Raji (cell line): ENCODE results near the gene IFI30.

ENCODE experiments used
- POLR2A ChIP-seq: IDR thresholded peaks from 2 replicates; pipeline ENCODE4 v1.6.1; 2011; ENCODE audit warnings: low read depth, low read length, control low read depth; ENCODE audit not compliant: insufficient read depth

The IFI30 gene

DNA sequence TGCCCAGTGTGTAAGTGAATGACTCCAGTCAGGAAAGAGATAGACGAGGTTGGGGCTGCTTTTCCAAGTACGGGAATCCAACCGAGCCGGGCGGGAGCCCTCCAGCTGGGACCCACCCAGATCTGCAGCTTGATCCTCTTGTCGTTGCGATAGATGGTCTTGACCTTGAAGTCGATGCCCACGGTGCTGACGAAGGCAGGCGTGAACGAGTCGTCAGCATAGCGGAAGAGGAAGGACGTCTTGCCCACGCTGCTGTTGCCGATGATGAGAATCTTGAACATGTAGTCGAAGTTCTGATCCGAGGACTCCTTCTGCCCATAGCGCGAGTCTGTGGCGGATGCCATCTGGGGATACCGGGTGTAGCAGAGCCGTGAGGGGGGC is 28.8 kb downstream of the IFI30 start:
- no peak for TF ChIP-seq POLR2A

DNA sequence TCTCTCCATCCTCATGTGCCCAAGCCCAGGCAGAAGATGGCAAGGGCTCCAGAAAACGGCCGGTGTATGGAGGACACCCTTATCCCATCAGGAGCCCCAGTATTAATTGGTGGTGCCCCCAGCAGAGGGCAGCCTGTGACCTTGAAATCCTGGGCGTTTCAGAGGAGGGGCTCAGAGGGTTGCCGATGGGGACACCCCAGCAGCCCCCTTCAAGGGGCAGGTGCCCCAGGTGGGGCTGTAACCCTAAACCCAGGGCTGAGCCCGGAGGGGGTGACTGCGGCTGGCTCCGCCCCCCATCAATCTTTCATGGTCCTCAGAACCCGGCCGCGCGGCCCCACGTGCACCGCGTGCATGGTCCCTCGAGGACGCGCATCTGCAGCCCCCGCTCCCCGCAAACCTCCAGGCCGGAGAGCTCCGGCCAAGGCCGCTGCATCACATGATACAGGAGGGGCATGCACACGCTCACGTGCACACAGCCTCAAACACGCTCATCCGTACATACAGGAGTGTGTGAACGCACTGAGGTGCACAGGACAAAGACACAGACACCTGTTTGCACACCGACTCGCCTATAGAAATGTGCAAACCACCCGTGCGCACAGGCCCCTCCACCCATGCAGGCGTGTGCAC is 29.3 kb downstream of the IFI30 start:
- no peak for TF ChIP-seq POLR2A

DNA sequence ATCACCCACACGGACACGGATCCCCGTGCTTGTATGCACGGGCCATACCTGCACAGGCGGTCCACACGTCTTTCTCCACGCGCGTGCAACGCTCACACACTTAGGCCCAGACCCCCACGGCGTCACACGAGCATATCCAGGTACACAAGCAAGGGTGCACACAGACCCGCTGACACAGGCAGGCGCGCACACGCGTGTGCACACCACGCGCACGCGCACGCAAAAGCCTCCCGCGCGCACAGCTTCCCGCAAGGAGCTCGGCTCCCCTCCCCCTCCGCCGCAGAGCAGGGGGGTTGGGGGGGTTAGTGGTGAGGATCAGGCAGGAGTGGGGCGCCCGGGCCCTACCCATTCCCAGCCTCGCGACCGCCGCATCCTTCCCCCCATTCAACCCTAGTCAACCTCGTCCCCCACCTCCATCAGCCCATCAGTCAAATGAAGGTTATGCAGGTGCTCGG is 29.8 kb downstream of the IFI30 start:
- no peak for TF ChIP-seq POLR2A

DNA sequence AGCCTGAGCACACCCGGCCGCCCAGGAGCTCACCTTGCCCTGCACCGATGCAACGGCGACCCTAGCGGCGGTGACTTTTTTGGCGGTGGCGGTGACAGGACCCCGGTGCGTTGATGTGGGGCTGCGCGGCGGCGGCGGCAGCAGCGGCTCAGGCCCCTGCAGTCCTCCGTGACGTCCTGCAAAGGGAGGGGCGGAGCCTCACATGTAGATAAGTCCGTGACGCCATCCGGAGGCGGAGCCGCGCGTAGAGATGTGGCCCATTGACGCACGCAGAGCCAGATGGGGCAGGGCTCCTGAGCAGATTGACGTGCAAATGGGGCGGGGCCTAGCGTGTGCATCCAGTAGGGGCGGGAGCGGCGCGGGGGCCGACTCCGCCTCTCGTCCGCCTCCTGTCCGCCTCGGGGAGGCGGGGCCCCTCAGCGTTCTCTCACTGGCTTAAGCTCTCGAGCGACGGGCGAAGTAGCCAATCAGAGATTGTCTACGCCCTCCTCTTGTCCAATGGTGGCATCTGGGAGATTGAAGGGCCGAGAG is 30.3 kb downstream of the IFI30 start, which contains the start of gene RAB3A:
TSS of gene RAB3A (minus strand) at position 180 of the 531 bp plus-strand sequence. CDS start 1,302 bp downstream, outside the sequence.
- TF ChIP-seq POLR2A, result peak; percentile 71

DNA sequence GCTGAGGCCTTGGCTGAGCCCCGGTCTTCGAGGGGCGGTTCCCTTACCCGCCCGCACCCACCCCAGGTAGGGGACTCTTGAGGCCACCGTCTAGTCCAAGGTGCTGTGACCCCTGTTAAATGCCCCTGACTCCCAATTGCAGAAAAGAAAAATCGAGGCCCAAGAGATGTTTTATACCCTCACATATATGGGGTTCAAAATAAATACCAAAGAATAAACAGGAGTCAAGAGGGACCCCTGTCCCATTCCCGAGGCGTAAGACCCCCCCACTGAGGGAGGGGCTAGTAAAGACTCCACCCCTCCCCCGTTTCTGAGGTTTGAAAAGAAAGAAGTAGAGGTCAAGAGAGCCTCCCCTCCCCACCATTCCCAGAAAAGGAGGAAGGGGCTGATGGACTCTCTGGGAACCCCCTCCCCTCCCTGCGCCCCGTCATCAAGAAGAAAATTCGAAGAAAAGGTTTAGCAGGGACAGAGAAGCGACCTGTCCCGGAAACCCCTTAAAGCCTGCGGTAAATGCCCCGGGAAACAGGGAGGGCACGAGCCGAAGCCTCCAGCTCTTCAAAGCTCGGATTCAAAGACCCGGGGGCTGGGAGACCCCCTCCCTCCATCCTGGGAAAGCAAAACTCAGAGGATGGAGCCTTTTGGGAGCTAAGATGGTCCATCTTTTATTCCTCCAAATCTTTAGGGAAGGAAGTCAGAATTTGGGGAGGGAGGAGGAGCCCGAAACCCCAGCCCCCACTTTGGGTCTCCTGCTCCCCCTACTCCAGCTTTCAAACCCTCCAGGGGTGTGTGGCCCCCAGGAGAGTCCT is 31.0 kb downstream of the IFI30 start:
- TF ChIP-seq POLR2A, result peak; percentile 54; the same call in 1 of the 2 replicates

DNA sequence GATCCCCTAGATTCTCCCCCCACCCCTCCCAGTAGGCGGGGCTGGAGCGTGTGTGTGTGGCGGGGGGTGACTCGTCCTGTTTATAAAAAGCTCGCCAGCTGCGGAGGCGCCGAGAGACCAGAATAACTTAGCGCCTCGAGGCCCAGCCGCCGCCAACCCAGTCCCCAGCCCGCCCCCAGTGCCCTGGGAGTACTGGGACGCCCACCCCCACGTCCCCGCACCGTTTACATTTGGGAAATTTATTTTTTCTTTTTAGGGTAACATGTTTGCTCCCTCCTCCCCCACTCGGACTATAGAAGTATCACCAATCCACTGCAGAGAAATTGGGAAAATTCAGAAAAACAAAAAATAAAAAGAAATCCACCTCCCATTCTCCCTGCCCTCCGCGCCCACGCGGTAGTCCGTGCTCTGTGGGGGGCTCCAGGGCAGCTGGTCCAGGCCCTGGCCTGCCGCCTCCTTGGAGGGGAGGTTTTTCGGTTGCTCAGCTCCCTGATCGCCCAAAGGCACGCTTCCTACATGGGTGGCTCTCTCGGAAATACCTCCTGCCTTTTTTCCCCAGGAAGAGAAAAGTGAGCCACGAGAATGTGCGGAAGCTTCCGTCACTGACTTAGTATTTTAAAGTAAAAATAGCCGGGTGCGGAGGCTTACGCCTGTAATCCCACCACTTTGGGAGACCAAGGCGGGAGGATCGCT is 31.7 kb downstream of the IFI30 start:
- TF ChIP-seq POLR2A, result no peak

DNA sequence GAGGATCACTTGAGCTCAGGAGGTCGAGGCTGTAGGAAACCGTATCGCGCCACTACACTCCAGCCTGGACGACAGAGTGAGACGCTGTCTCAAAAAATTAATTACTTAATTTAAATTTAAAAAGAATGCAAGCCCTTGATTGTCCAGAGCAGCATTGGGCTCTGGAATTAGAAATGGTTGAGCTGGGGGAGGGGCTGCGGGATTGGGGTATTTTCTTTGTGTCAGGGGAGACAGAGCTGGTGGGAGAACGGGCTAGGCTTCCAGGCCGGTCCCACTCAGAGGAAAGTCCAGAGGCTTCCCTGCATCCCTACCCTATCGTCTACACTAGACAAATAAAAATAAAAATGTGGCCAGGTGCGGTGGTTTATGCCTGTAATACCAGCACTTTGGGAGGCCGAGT is 32.4 kb downstream of the IFI30 start:
- TF ChIP-seq POLR2A, result no peak

DNA sequence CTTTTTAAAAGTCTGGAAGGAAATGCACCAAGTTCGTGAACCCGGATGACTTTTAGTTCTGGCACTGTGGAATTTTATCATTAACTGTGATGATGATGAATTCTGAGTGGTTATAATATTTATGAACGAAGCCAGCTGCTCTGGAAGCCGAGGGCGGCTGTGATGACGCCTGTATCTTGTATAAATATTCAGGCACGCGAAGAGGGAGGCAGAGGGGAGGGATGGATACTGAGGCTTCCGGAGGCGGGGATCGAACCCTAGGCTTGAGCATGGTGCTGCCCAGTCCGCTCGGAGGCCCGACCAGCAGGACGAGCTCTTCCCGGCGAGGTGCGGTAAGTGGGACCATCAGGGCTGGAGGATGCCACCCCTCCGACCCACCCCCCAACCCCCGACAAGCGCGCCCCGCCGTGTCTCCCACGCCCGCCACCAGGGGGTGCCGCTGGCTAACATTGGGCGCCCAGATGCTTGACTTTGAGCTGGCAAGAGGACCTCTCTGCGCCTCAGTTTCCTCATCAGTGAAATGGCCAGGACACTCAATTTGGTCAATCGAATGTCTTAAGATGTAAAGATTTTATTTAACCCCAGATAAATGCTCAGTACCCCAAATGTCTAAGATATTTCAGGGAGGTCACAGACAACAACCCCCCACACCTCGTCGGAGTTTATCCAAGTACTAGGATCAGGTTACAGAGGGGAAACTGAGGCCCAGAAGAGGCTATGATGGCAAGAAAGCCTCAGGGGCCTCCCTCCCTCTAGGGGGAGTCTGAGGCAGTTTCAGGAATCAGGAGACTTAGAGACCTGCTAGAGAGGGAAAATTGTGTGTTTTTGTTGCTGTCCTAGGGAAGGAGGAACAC is 34.7 kb downstream of the IFI30 start:
- 0 out of 2 replicates have a peak, but pooled peaks have one; percentile 10 for TF ChIP-seq POLR2A

DNA sequence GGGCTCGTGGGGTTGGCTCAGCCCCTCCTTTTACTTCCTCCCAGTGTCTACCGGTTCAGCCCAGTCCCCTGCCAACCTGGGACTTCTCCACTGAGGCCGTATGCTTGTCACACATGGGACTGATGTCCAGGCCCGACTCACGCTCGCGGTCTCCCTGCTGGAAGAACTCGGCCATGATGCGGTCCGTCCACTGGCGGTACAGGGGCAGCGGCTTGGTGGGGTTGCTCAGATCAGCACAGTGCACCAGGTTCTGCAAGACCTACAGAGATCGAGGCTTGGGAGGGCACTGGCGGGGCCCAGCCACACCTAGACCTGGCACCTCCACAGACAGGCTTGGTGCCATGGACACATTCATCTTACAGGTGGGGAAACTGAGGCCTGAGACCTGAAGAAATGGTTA is 38.1 kb downstream of the IFI30 start:
- TF ChIP-seq POLR2A, result no peak

DNA sequence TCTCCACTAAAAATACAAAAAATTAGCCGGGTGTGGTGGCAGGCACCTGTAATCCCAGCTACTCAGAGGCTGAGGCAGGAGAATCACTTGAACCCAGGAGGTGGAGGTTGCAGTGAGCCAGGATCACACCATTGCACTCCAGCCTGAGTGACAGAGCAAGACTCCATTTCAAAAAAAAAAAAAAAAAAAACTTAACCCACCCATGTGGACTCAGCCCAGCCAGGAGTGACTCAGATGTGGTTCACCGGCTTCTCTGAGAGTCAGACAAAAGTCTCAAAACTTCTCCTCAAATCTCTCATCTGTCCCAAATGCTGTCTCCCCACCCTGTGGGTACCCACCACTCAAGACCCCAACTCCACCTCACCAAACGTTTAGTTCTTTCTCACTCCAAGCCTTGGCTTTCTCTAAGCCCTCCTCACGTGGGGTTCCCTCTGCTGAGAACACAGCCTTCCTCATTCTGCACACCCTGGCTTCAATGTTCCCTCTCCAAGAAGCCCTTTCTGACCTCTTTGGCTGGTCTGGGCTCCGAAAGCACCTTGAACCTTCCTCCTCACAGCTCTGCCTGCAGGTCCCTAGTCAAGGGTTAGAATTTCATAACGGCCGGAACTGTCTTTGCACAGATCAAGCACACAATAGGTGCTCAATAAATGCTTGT is 41.3 kb downstream of the IFI30 start:
- TF ChIP-seq POLR2A, result no peak

DNA sequence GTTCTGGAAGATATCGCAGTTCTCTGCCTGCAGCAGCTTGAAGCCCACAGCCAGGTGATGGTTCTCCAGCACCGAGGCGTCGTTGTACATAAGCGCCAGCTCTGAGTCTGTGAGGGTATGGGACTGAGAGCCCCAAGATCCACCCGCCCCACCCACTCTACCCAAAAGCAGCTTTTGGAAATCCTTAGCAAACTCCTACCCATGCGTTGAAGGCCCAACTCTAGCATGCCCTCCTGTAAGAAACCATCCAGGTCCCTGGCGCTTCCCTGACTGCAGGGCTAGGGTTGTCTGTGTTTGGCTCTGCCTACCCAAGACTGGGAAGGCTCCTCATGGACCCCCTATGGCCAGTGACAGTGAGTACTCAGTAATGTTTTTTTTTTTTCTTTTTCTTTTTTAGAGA is 43.2 kb downstream of the IFI30 start:
- TF ChIP-seq POLR2A, result no peak

DNA sequence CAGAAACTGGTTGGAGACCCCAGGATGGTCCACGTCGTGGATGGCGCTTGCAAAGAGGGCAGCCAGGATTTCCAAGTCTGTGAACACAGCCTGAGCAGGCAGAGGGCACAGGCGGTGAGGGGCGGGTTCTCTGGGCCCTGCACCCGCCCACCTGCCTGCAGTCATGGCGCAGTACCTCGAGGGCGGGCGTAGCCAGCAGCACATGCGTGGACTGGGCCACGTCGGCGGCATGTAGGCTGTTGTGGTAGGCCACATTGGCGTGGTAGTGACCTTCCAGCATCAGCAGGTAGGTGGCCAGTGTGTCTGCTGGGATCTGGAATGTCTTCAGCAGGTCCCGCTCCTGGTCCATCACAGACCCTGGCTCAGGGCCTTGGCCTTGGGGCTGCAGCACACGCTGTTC is 44.5 kb downstream of the IFI30 start:
- TF ChIP-seq POLR2A, result no peak

DNA sequence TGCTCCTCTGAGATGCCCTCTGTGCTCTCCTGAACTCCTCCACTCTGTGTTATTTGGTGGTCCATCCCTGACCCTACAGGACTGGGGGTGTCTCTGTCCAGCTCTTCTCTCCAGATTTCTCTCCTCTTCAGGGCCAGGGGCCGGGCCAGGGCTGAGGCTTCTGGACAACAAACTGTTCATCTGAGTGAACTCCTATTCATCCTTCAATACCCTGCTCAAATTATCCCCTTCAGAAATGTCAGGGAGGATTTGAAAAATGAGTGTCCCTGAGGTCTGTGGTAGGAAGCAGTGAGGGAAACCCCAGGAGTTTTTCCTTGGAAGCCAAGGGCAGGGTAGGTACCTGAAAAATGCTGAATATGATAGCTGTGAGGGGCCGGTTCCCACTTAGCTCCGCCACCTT is 45.0 kb downstream of the IFI30 start:
- no peak for TF ChIP-seq POLR2A
